Measurements from ENCODE around the gene MLPH. TPM values are rescaled to one million over a fixed set of nuclear protein-coding genes. Genes with fewer than 3 reads are reported as not detected.

MLPH gene
- total RNA-seq (2012; rRNA removed) (13.8 and 13.9 TPM in 2 replicates), polyA plus RNA-seq (2012; rRNA removed) (21.6 and 23.7 TPM in 2 replicates), Bru-seq, nascent RNA (percentile 46 among the genes with signal in this experiment), BruChase-seq, experiment 1, labeled RNA remaining after a 6-hour chase (percentile 40 among the genes with signal in this experiment), BruChase-seq, experiment 2, labeled RNA remaining after a 2-hour chase (percentile 42 among the genes with signal in this experiment)
- polyA plus RNA-seq (2012; cell fraction: cytosol; rRNA removed), result 12.9 and 20.1 TPM in 2 replicates
- polyA plus RNA-seq (2012; cell fraction: nucleus; rRNA removed; ENCODE audit: low replicate concordance), result 50.9 and 66.0 TPM in 2 replicates
- long read RNA-seq, partial matches to known transcripts, result 2 of 8 reads
- long read RNA-seq, other reads (novel, unspliced or antisense), result 4 of 8 reads

- intact Hi-C loops (cut with micrococcal nuclease) (no loop called here), in situ Hi-C loops (cut with MboI; ENCODE audit: low sequenced_read_pairs) (no loop called here), dilution Hi-C loops (cut with HindIII; ENCODE audit: low sequenced_read_pairs, unreplicated experiment) (no loop called here)
- peak within 1 kb of the TSS; percentile 35 for H2AK9ac ChIP-seq (replicated peaks; ENCODE audit: low read depth, low read length, poor library complexity)
- H3K9me3 ChIP-seq (ENCODE audit: control insufficient read depth, insufficient read depth, low read length), result peaks cover 8% of the 10 kb centered on the region
- peak within 1 kb of the TSS; percentile 78 for H3K14ac ChIP-seq (replicated peaks; ENCODE audit: low read depth, low read length)
- peak within 1 kb of the TSS; percentile 49 to 71; a peak in 3 of 4 replicates for H4K8ac ChIP-seq (ENCODE audit: low read depth in 2 of 2, low read length in 2 of 2)
- peak within 1 kb of the TSS; percentile 23; the same call in 1 of the 3 replicates for H2BK15ac ChIP-seq (ENCODE audit: low read depth, low read length)
- no peaks in the 10 kb centered on the region for H3K27me3 ChIP-seq (ENCODE audit: control insufficient read depth, insufficient read depth, low read length)
- peak within 1 kb of the TSS; percentile 74 for H3K4ac ChIP-seq (ENCODE audit: low read depth, low read length)
- no TSS peak for BruUV-seq (replicated peaks)
- H3K4me2 ChIP-seq (ENCODE audit: low read depth, low read length), result peak within 1 kb of the TSS; percentile 94
- 0 out of 2 replicates have a peak, but pooled peaks cover 1% of the 10 kb centered on the region for H3K36me3 ChIP-seq (ENCODE audit: control insufficient read depth, insufficient read depth, low read length)
- peak within 1 kb of the TSS; percentile 14 for H2BK5ac ChIP-seq (ENCODE audit: low read depth, low read length, poor library complexity, severe bottlenecking)
- H3K4me1 ChIP-seq (ENCODE audit: control insufficient read depth, insufficient read depth, low read length), result peaks cover 18% of the 10 kb centered on the region
- peak within 1 kb of the TSS; percentile 52; the same call in 1 of the 2 replicates for H2BK20ac ChIP-seq (ENCODE audit: low read depth, low read length)
- peak within 1 kb of the TSS; percentile 70 for H3K4me3 ChIP-seq (ENCODE audit: insufficient read depth, low read depth, low read length)
- H3K9me1 ChIP-seq (ENCODE audit: insufficient read depth, low read length), result peaks cover 11% of the 10 kb centered on the region
- WGBS, 2 experiments (ENCODE audit: extremely low coverage in 2 of 2, insufficient read length in 1 of 2), result 2% methylated on average over 47 of the region's 63 CpGs; no CpG with 5 or more reads in 1 of the 2 experiments
- CTCF ChIA-PET, result interaction anchor here (0.6 to 1.1 kb wide), 2 partner anchors 63 to 65 kb away, joined by 3 read pairs; no protein-coding TSS in a partner anchor
- H3K79me1 ChIP-seq (ENCODE audit: low read depth in 1 of 2, low read length in 2 of 2), result peaks cover 13 to 53% of the 10 kb centered on the region in 2 experiments; a peak in 3 of 4 replicates
- ATAC-seq (ENCODE audit: low read depth), result peak; percentile 74
- peak within 1 kb of the TSS; percentile 71; the same call in 1 of the 2 replicates for H3K56ac ChIP-seq (ENCODE audit: extremely low read depth, insufficient read depth, low read length)
- no peaks in the 10 kb centered on the region for H4K20me1 ChIP-seq (ENCODE audit: insufficient read depth, low read length)
- H2AK5ac ChIP-seq (ENCODE audit: low read depth, low read length), result peak within 1 kb of the TSS; percentile 49
- DNase-seq, result peak; percentile 43
- H3K18ac ChIP-seq (ENCODE audit: low read depth, low read length), result peak within 1 kb of the TSS; percentile 33; the same call in 1 of the 2 replicates
- H3K9ac ChIP-seq (ENCODE audit: low read depth, low read length), result peak within 1 kb of the TSS; percentile 68
- peak within 1 kb of the TSS; percentile 77 for H2BK120ac ChIP-seq (ENCODE audit: low read depth, low read length)
- H4K5ac ChIP-seq (ENCODE audit: low read depth, low read length), result peak within 1 kb of the TSS; percentile 50; the same call in 1 of the 2 replicates
- peak within 1 kb of the TSS; percentile 78; the same call in 1 of the 2 replicates for H4K91ac ChIP-seq (ENCODE audit: insufficient read depth, low read depth, low read length)
- H2AFZ ChIP-seq (replicated peaks; ENCODE audit: low read length, poor library complexity), result peak within 1 kb of the TSS; percentile 93
- POLR2A ChIA-PET (ENCODE audit: unreplicated experiment), result no interaction called here
- H3K27ac ChIP-seq (ENCODE audit: insufficient read depth, low read length), result peak within 1 kb of the TSS; percentile 68; the same call in 1 of the 2 replicates
- peak within 1 kb of the TSS; percentile 82 for H3K23ac ChIP-seq (ENCODE audit: low read depth, low read length)
- TF ChIP-seq RAD21 (IDR thresholded peaks at IDR 0.05; ENCODE audit: low read length) (no peak), FOS (IDR thresholded peaks at IDR 0.05; ENCODE audit: low read depth, low read length) (no peak), CEBPB (IDR thresholded peaks at IDR 0.05; ENCODE audit: low read depth, low read length) (no peak), MAZ (IDR thresholded peaks at IDR 0.05; ENCODE audit: borderline replicate concordance, low read depth, low read length) (no peak), POLR2A (IDR thresholded peaks at IDR 0.05; ENCODE audit: low read depth, low read length) (peak; percentile 33), BHLHE40 (IDR thresholded peaks at IDR 0.05; ENCODE audit: low read depth, low read length) (no peak), CHD1 (IDR thresholded peaks at IDR 0.05; ENCODE audit: low read depth, low read length) (no peak), MAFK (IDR thresholded peaks at IDR 0.05; ENCODE audit: low read depth, low read length) (no peak), RCOR1 (IDR thresholded peaks at IDR 0.05; ENCODE audit: insufficient replicate concordance, low read length) (no peak), RFX5 (IDR thresholded peaks at IDR 0.05; ENCODE audit: low read depth, low read length) (no peak), CTCF (conservative IDR thresholded peaks at IDR 0.05; ENCODE audit: low read depth, low read length) (no peak), USF2 (IDR thresholded peaks at IDR 0.05; ENCODE audit: low read depth, low read length) (peak; percentile 80)
These were observed at the start of gene MLPH for GRCh38 chr2:237486819-237487448. Gene MLPH (plus strand): TSS chr2:237487251. CDS start chr2:237493427, 6,176 bp downstream.

Data from IMR-90 (cell line).